Keratinocyte (primary cell): ENCODE results near the gene WDR89.

Source experiments
- CTCF ChIP-seq, 3 experiments: IDR thresholded peaks in 1 of 3; conservative IDR thresholded peaks in 1 of 3; optimal IDR thresholded peaks in 1 of 3; 2 replicates in 2 of 3; 3 replicates in 1 of 3; pipeline versions ENCODE3 to v1.5.1; 2011; ENCODE audit warnings: low read length in 3 of 3, mild to moderate bottlenecking in 3 of 3, moderate library complexity in 2 of 3, control low read depth in 1 of 3, inconsistent platforms in 1 of 3; ENCODE audit not compliant: insufficient read depth in 2 of 3; ENCODE audit errors: extremely low read depth in 1 of 3
- EZH2 ChIP-seq: IDR thresholded peaks from one replicate; pipeline ENCODE4 v1.6.1; 2012; ENCODE audit warnings: inconsistent platforms, mild to moderate bottlenecking, low read length, moderate library complexity

- no peak for TF ChIP-seq CTCF (optimal IDR thresholded peaks at IDR 0.05 in 1 of 3, IDR thresholded peaks at IDR 0.05 in 1 of 3, conservative IDR thresholded peaks at IDR 0.05 in 1 of 3; ENCODE audit: extremely low read depth in 1 of 3, insufficient read depth in 2 of 3, low read length in 3 of 3)
- TF ChIP-seq EZH2: no peak
These were observed 3.1 kb upstream of the WDR89 start for GRCh38 chr14:63644741-63645140.
